ENCODE data around the gene ALDH1A3. TPM values are rescaled to one million over a fixed set of nuclear protein-coding genes. Genes with fewer than 3 reads are reported as not detected.

The ALDH1A3 gene
- total RNA-seq, 1 experiment from 2014 or later = 248 TPM

GRCh38 chr15:100918690-100919480 lies 39.3 kb downstream of the ALDH1A3 start, which contains the start of gene LRRK1:
LRRK1 (plus strand) TSS chr15:100919357; CDS start chr15:100924633, 5,276 bp downstream.
- Histone ChIP-seq H3K9me2 (ENCODE audit: insufficient read depth) (no peaks in the 10 kb centered on the region), H3K4me3 (replicated peaks in 1 of 2; ENCODE audit: low read depth in 1 of 2, low read length in 2 of 2) (peak within 1 kb of the TSS; percentile 74 to 83), H4K20me1 (ENCODE audit: insufficient read depth) (peaks cover 3% of the 10 kb centered on the region; the same call in 1 of the 2 replicates), H3K27me3 (ENCODE audit: insufficient read depth, low read length) (no peaks in the 10 kb centered on the region), H2AFZ (ENCODE audit: low read depth, low read length, poor library complexity, severe bottlenecking) (peak within 1 kb of the TSS; percentile 65), H3K27ac (ENCODE audit: low read depth, low read length) (peak within 1 kb of the TSS; percentile 86), H3K9ac (ENCODE audit: low read length) (peak within 1 kb of the TSS; percentile 90), H3K79me2 (ENCODE audit: insufficient read depth, low read length) (peaks cover 14% of the 10 kb centered on the region; the same call in 1 of the 2 replicates), H3K4me2 (ENCODE audit: low read length) (peak within 1 kb of the TSS; percentile 98), H3K9me3 (ENCODE audit: control insufficient read depth in 1 of 2, insufficient read depth in 1 of 2, low read depth in 1 of 2, low read length in 2 of 2) (no peaks in the 10 kb centered on the region), H3K4me1 (ENCODE audit: control insufficient read depth in 1 of 2, insufficient read depth in 2 of 2, low read length in 2 of 2) (peaks cover 0 to 27% of the 10 kb centered on the region in 2 experiments; a peak in 1 of 4 replicates), H3K36me3 (ENCODE audit: control insufficient read depth in 1 of 2, insufficient read depth in 2 of 2, low read length in 2 of 2) (peaks cover 0 to 20% of the 10 kb centered on the region in 2 experiments; a peak in 1 of 4 replicates)
- ATAC-seq (peak; percentile 43), DNase-seq (ENCODE audit: low read depth, low spot score) (no peak)
- TF ChIP-seq FOSL1 (IDR thresholded peaks at IDR 0.05; ENCODE audit: low read depth) = 0 out of 2 replicates have a peak, but pooled peaks have one; percentile 8
- TF ChIP-seq POLR2A (IDR thresholded peaks at IDR 0.05; ENCODE audit: borderline replicate concordance, extremely low read depth, insufficient read depth, insufficient read length) = no peak
- peak; percentile 37; the same call in 1 of the 2 replicates for TF ChIP-seq MAX (IDR thresholded peaks at IDR 0.05)
- TF ChIP-seq ZFX (IDR thresholded peaks at IDR 0.05) = peak; percentile 97
- TF ChIP-seq YY1 (IDR thresholded peaks at IDR 0.05; ENCODE audit: extremely low read depth, insufficient replicate concordance, low read depth, low read length) = peak; percentile 3
- RAD21 ChIA-PET (ENCODE audit: low non-redundant PET in 1 of 2, low total read pairs in 2 of 2, uncharacterized antibody in 2 of 2, unreplicated experiment in 2 of 2) = interaction anchor here (0.9 to 1.7 kb wide), 4 partner anchors 88 to 89 kb away, joined by 4 to 11 read pairs (median 5); no protein-coding TSS in a partner anchor
- POLR2A ChIA-PET = interaction anchor here (1.0 to 1.2 kb wide), 3 partner anchors 10 to 194 kb away, joined by 3 to 4 read pairs (median 3); no protein-coding TSS in a partner anchor
- intact Hi-C loops (cut with micrococcal nuclease) = loop anchor here (1.0 to 5.0 kb wide), 3 partner anchors 88 to 333 kb away; partner anchors contain the start of gene CHSY1
- CTCF ChIA-PET = interaction anchor here (0.8 to 7.0 kb wide), 9 partner anchors 9 to 283 kb away, joined by 3 to 112 read pairs (median 5); no protein-coding TSS in a partner anchor
- no TSS peak for BruUV-seq (replicated peaks)

Data from HCT116 (cell line).